ENCODE measurements around the gene ZBBX.
A peak's percentile ranks its signal among the peaks of the same experiment; 100 is the strongest.
"Not testable (repeated sequence)": the region's sequence is repeated elsewhere in the genome, so short reads cannot be mapped to it uniquely, and the experiment has no call there.

Gene ZBBX, protein sequence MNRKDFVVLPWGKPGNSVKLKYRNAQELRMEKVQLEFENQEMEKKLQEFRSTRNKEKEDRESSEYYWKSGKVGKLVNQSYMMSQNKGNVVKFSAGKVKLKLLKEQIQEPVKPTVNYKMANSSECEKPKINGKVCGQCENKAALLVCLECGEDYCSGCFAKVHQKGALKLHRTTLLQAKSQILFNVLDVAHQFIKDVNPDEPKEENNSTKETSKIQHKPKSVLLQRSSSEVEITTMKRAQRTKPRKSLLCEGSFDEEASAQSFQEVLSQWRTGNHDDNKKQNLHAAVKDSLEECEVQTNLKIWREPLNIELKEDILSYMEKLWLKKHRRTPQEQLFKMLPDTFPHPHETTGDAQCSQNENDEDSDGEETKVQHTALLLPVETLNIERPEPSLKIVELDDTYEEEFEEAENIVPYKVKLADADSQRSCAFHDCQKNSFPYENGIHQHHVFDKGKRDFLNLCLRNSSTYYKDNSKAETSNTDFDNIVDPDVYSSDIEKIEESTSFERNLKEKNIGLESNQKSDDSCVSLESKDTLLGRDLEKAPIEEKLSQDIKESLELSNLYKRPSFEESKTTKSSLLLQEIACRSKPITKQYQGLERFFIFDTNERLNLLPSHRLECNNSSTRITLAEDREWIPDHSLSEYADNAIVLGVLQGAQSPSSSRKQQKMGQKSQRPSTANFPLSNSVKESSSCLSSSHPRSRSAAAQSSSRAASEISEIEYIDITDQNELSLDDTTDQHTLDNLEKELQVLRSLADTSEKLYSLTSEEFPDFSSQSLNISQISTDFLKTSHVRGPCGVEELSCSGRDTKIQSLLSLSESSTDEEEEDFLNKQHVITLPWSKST

DNA sequence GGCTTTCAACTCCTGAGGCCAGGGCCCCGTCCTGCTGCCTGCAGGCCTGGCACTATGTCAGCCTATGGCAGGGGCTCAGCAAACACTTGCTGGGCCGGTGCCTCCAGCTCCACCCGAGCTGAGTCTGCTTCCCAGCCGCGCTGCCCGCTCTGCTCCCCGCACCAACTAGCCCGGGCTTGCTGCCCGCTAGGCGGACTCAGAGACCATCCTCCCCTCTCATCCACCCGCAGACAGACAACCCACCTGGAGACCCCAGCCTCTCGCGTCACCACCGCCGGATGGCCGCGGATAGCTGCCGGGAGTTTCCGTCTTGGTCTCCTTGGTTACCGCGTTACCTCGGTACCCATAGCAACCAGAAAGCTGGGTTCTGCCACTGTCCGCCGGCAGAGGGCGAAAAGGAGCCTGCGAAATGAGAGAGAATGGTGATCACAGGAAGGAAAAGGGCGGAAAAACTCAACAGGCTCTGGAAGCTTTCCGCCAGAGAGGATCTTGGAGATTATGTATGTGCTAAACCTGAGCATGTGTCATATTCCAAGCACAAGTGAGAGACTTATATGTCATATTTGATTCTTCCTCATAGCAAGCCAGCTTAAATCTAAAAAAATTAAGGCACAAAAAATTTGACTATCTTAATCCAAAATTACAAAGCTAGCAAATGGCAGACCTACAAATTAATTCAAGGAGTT is at the start of gene ZBBX:
TSS of gene ZBBX (minus strand) at position 294 of the 686 bp plus-strand sequence. CDS start 7,396 bp downstream, outside the sequence.
- peak; percentile 46 to 67 for DNase-seq (ENCODE audit: low read depth in 2 of 2)

DNA sequence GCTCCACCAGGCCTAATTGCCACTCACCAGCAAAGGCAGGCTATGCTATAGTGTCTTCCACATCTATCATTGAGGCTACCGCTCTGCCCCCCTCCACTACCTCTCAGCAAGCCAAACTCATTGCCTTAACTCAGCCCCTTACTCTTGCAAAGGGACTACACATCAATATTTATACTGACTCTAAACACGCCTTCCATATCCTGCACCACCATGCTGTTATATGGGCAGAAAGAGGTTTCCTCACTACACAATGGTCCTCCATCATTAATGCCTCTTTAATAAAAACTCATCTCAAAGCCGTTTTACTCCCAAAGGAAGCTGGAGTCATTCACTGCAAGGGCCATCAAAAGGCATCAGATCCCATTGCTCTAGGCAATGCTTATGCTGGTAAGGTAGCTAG is 46.9 kb upstream of the ZBBX start:
- DNase-seq (ENCODE audit: low read depth in 2 of 2) = not testable (repeated sequence)

DNA sequence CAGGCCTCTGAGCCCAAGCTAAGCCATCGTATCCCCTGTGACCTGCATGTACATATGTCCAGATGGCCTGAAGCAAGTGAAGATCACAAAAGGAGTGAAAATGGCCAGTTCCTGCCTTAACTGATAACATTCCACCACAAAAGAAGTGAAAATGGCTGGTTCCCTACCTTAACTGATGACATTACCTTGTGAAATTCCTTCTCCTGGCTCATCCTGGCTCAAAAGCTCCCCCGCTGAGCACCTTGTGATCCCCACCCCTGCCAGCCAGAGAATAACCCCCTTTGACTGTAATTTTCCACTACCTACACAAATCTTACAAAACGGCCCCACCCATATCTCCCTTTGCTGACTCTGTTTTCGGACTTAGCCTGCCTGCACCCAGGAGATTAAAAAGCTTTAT is 42.3 kb upstream of the ZBBX start:
- not testable (repeated sequence) for DNase-seq (ENCODE audit: low read depth in 2 of 2)

- DNase-seq (ENCODE audit: low read depth in 2 of 2) = no peak
These were observed 29.5 kb upstream of the ZBBX start for GRCh38 chr3:167409611-167410010.

- no peak for DNase-seq (ENCODE audit: low read depth in 2 of 2)
These were observed 26.9 kb upstream of the ZBBX start for GRCh38 chr3:167406876-167407492.

- no peak for DNase-seq (ENCODE audit: low read depth in 2 of 2)
These were observed 17.7 kb upstream of the ZBBX start for GRCh38 chr3:167397826-167398225.

GRCh38 chr3:167396075-167396474 is 16.0 kb upstream of the ZBBX start:
- no peak for DNase-seq (ENCODE audit: low read depth in 2 of 2)

DNA sequence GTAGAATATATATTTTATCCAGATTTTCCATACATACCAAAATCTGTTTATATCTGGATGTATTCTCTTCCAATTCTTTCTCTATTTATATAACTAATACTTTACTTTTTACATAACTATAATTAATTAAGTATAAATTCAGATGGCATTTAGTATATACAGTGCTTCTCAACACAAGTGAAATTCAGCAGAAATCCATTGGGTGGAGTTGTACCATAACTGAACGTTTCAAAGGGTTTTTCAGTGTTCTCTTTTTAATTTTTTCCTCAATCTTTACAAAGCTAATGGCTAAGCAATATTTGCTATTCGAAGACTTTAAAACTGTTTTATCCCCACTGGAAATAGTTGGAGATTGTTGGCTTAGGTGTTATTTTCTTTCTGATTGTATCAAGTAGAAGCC is 13.9 kb upstream of the ZBBX start:
- no peak for DNase-seq (ENCODE audit: low read depth in 2 of 2)

- DNase-seq (ENCODE audit: low read depth in 2 of 2) = no peak
These were observed 2.1 kb upstream of the ZBBX start for GRCh38 chr3:167382155-167382554.

GRCh38 chr3:167375478-167375877 is 4.6 kb downstream of the ZBBX start:
- DNase-seq (ENCODE audit: low read depth in 2 of 2) = no peak

GRCh38 chr3:167372138-167372537 is 8.0 kb downstream of the ZBBX start:
- no peak for DNase-seq (ENCODE audit: low read depth in 2 of 2)

DNA sequence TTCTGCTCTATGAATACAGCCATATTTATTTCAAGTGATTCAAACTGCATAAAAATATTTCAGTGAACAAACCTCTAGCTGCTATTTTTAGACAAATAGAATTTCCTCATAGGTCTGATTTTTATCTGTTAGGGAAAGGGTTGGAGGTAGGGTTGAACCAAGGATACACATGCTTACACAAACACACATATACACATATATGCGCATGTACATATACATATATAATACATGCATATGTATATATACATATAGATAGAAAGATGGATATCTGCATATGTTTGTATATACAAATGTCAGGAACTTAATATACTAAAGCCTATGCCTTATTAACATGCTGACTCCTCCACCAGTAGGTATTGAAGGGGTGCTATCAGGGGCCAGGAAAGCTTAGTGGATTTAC is 18.1 kb downstream of the ZBBX start:
- no peak for DNase-seq (ENCODE audit: low read depth in 2 of 2)

- DNase-seq (ENCODE audit: low read depth in 2 of 2) = no peak
These were observed 18.8 kb downstream of the ZBBX start for GRCh38 chr3:167361306-167361705.

DNA sequence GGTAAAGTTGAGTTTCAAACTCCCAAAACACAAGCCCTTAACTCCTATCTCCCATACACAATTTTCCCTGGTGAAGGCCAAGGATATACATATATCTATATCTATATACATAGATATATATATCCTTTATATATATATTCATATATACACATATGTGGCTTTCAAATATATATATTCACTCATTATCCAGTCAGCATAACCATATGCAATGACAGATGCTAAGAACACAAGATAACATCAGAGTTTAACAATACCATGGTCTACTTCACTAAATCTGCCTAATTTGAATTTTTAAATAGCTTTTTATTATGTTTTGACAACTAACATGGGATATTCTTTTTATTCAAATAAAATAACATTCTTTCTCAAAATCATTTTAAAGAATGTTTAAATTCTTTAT is 24.7 kb downstream of the ZBBX start:
- no peak for DNase-seq (ENCODE audit: low read depth in 2 of 2)

DNA sequence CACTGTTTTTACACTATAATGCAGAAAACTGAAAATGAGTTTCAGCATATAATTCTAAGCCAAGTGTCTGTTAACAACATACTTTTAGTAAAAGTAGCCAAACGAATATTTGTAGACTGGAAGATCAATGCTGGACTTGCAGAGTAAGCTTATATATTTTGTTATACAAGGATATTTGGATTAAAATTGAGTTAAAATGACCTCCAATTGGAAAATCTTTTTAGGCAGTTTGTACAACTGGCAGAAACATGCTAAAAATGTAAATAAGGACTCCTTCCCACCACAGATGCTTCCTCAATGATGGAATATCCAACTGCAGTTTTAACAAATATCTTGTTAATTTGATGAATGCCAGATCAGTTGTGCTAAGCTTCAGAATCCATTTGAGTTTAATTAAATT is 25.3 kb downstream of the ZBBX start:
- no peak for DNase-seq (ENCODE audit: low read depth in 2 of 2)

GRCh38 chr3:167350245-167350862 is 29.7 kb downstream of the ZBBX start:
- no peak for DNase-seq (ENCODE audit: low read depth in 2 of 2)

- DNase-seq (ENCODE audit: low read depth in 2 of 2) = no peak
These were observed 33.9 kb downstream of the ZBBX start for GRCh38 chr3:167346171-167346570.

GRCh38 chr3:167330993-167331785 is 48.9 kb downstream of the ZBBX start:
- DNase-seq (ENCODE audit: low read depth in 2 of 2) = no peak

GRCh38 chr3:167323572-167323971 is 56.5 kb downstream of the ZBBX start:
- DNase-seq (ENCODE audit: low read depth in 2 of 2) = no peak

GRCh38 chr3:167318996-167319615 is 61.0 kb downstream of the ZBBX start:
- no peak for DNase-seq (ENCODE audit: low read depth in 2 of 2)

All from stimulated activated CD8-positive, alpha-beta memory T cell treated with anti-CD3 and anti-CD28 coated beads, Interleukin-15, amount 100 ng/mL, for 4 hours (primary cell).